H1 (cell line): ENCODE data around the gene CHN2. TPM values are rescaled to one million over a fixed set of nuclear protein-coding genes. Genes with fewer than 3 reads are reported as not detected.

Experiments
- CTCF ChIA-PET: fragments of 300-600 bp; sonication (Branson Sonifier 250); formaldehyde crosslinking; loops from one replicate; lab custom pipeline; 2021; ENCODE audit not compliant: partially characterized antibody; lab: Charles Lee
- POLR2A ChIA-PET: fragments of 300-600 bp; sonication (Branson Sonifier 250); formaldehyde crosslinking; loops from one replicate; lab custom pipeline; 2021; ENCODE audit warnings: inconsistent platforms; ENCODE audit not compliant: partially characterized antibody; lab: Charles Lee
- DNase-seq, 2 experiments: peaks; one replicate each; pipeline versions ENCODE4 v3.0.0 to v3.0.0-alpha.2; 2010 to 2022; ENCODE audit warnings: low spot score in 2 of 2, low read depth in 1 of 2, mixed read lengths in 1 of 2
- FAIRE-seq: peaks from 2 replicates; lab custom pipeline; 2011; peaks lifted over from hg19 to GRCh38; lab: Jason Lieb, UNC
- H2AFZ ChIP-seq: 2 replicates; pipeline ENCODE4 v1.8.1; 2012; ENCODE audit warnings: low read length, inconsistent platforms
- H2AK5ac ChIP-seq: 2 replicates; pipeline ENCODE4 v1.6.1; 2013; ENCODE audit warnings: low read depth, low read length
- H2BK120ac ChIP-seq: replicated peaks from 2 replicates; pipeline ENCODE3; 2013; ENCODE audit warnings: low read depth, low read length, inconsistent platforms
- H2BK12ac ChIP-seq: 2 replicates; pipeline ENCODE4 v1.6.1; 2013; ENCODE audit warnings: low read depth, low read length
- H2BK15ac ChIP-seq: 2 replicates; pipeline ENCODE4 v1.6.1; 2013; ENCODE audit warnings: low read length
- H2BK20ac ChIP-seq: 2 replicates; pipeline ENCODE4 v1.6.1; 2013; ENCODE audit warnings: low read length
- H2BK5ac ChIP-seq: 2 replicates; pipeline ENCODE4 v1.6.1; 2013; ENCODE audit warnings: low read depth, low read length
- H3K14ac ChIP-seq: 2 replicates; pipeline ENCODE4 v1.6.1; 2013; ENCODE audit warnings: inconsistent platforms; ENCODE audit not compliant: insufficient read length
- H3K18ac ChIP-seq: 2 replicates; pipeline ENCODE4 v1.6.1; 2013; ENCODE audit warnings: low read length; ENCODE audit errors: extremely low read depth
- H3K23ac ChIP-seq: 2 replicates; pipeline ENCODE4 v1.6.1; 2013; ENCODE audit warnings: inconsistent platforms; ENCODE audit not compliant: insufficient read length
- H3K23me2 ChIP-seq: 2 replicates; pipeline ENCODE4 v1.6.1; 2013; ENCODE audit warnings: low read depth, low read length
- H3K27ac ChIP-seq: 2 replicates; pipeline ENCODE4 v1.6.1; 2011; ENCODE audit warnings: low read depth, low read length, inconsistent platforms
- H3K27me3 ChIP-seq, 4 experiments: replicated peaks in 1 of 4; 1 replicate in 1 of 4; 2 replicates in 3 of 4; pipeline versions ENCODE4 v1.6.1 to v1.8.1; 2011 to 2013; ENCODE audit warnings: low read length in 3 of 4, mild to moderate bottlenecking in 3 of 4, inconsistent platforms in 2 of 4, mixed read lengths in 2 of 4, moderate library complexity in 1 of 4; ENCODE audit not compliant: control insufficient read depth in 3 of 4, insufficient read depth in 3 of 4; ENCODE audit errors: extremely low read depth in 1 of 4
- H3K36me3 ChIP-seq, 4 experiments: 2 replicates each; pipeline versions ENCODE4 v1.6.1 to v1.8.1; 2011 to 2013; ENCODE audit warnings: mild to moderate bottlenecking in 4 of 4, low read length in 3 of 4, moderate library complexity in 2 of 4, control low read depth in 1 of 4, inconsistent platforms in 1 of 4; ENCODE audit not compliant: insufficient read depth in 4 of 4, control insufficient read depth in 2 of 4
- H3K4ac ChIP-seq: replicated peaks from 2 replicates; pipeline ENCODE3; 2013; ENCODE audit warnings: low read length, low read depth, mixed read lengths, inconsistent platforms; ENCODE audit not compliant: insufficient read length
- H3K4me1 ChIP-seq, 4 experiments: replicated peaks in 1 of 4; 1 replicate in 1 of 4; 2 replicates in 3 of 4; pipeline versions ENCODE4 v1.6.1 to v1.8.1; 2011 to 2013; ENCODE audit warnings: low read length in 3 of 4, inconsistent platforms in 2 of 4, mixed read lengths in 1 of 4; ENCODE audit not compliant: insufficient read depth in 4 of 4, control insufficient read depth in 3 of 4
- H3K4me2 ChIP-seq, 2 experiments: 2 replicates each; pipeline versions ENCODE4 v1.6.1 to v1.8.1; 2011 to 2013; ENCODE audit warnings: low read depth in 2 of 2, low read length in 2 of 2, control low read depth in 1 of 2, inconsistent platforms in 1 of 2, mild to moderate bottlenecking in 1 of 2; ENCODE audit not compliant: insufficient read depth in 1 of 2
- H3K4me3 ChIP-seq, 4 experiments: fragments of 200-600, 300-600 bp in 1 of 4; sonication (generic), shearing (Covaris generic), sonication (Bioruptor Twin) in 1 of 4; 2 replicates each; pipeline versions ENCODE4 v1.5.1 to v1.8.1; 2011 to 2016; ENCODE audit warnings: low read length in 4 of 4, low read depth in 3 of 4, control low read depth in 2 of 4, inconsistent platforms in 2 of 4, mild to moderate bottlenecking in 2 of 4, mixed read lengths in 1 of 4, moderate library complexity in 1 of 4; ENCODE audit not compliant: insufficient read depth in 2 of 4; ENCODE audit errors: extremely low read depth in 1 of 4
- H3K56ac ChIP-seq: replicated peaks from 2 replicates; pipeline ENCODE3; 2013; ENCODE audit warnings: low read depth, mild to moderate bottlenecking, mixed read lengths, low read length, inconsistent platforms; ENCODE audit not compliant: insufficient read length
- H3K79me1 ChIP-seq: 2 replicates; pipeline ENCODE4 v1.6.1; 2013; ENCODE audit warnings: low read depth, low read length, control low read depth
- H3K79me2 ChIP-seq, 2 experiments: 2 replicates each; pipeline versions ENCODE4 v1.6.1 to v1.8.1; 2012 to 2013; ENCODE audit warnings: low read length in 2 of 2, mild to moderate bottlenecking in 2 of 2, inconsistent platforms in 1 of 2; ENCODE audit not compliant: insufficient read depth in 2 of 2, control insufficient read depth in 1 of 2
- H3K9ac ChIP-seq, 4 experiments: replicated peaks in 1 of 4; 1 replicate in 1 of 4; 2 replicates in 3 of 4; pipeline versions ENCODE4 v1.6.1 to v1.8.1; 2011 to 2013; ENCODE audit warnings: low read depth in 3 of 4, low read length in 3 of 4, control low read depth in 2 of 4, mild to moderate bottlenecking in 2 of 4, moderate library complexity in 2 of 4, inconsistent platforms in 1 of 4; ENCODE audit errors: extremely low read depth in 1 of 4
- H3K9me3 ChIP-seq, 2 experiments: 2 replicates each; pipeline versions ENCODE4 v1.6.1 to v1.8.1; 2012 to 2013; ENCODE audit warnings: mild to moderate bottlenecking in 2 of 2, moderate library complexity in 2 of 2, control low read depth in 1 of 2, inconsistent platforms in 1 of 2, low read depth in 1 of 2, low read length in 1 of 2, mixed read lengths in 1 of 2; ENCODE audit not compliant: insufficient read depth in 2 of 2
- H4K20me1 ChIP-seq, 2 experiments: replicated peaks in 1 of 2; 2 replicates each; pipeline versions ENCODE3 to v1.8.1; 2011 to 2013; ENCODE audit warnings: inconsistent platforms in 2 of 2, low read length in 2 of 2, mild to moderate bottlenecking in 1 of 2; ENCODE audit not compliant: insufficient read depth in 2 of 2, control insufficient read depth in 1 of 2
- H4K5ac ChIP-seq: 2 replicates; pipeline ENCODE4 v1.6.1; 2013; ENCODE audit warnings: low read length, low read depth, mixed read lengths, inconsistent platforms; ENCODE audit not compliant: insufficient read length
- H4K8ac ChIP-seq: 2 replicates; pipeline ENCODE4 v1.8.0; 2013; ENCODE audit warnings: mild to moderate bottlenecking, moderate library complexity, low read length, inconsistent platforms; ENCODE audit not compliant: insufficient read depth; ENCODE audit errors: extremely low read depth
- H4K91ac ChIP-seq: replicated peaks from 2 replicates; pipeline ENCODE3; 2013; ENCODE audit warnings: low read length, mixed read lengths, inconsistent platforms; ENCODE audit not compliant: insufficient read length
- CHD2 ChIP-seq: IDR thresholded peaks from 2 replicates; pipeline ENCODE4 v1.6.1; 2012; ENCODE audit warnings: low read length, improper control_type of control experiment
- CTCF ChIP-seq, 3 experiments: IDR thresholded peaks; 1 replicate in 2 of 3; 2 replicates in 1 of 3; pipeline versions ENCODE4 v1.5.1 to v1.6.1; 2011; ENCODE audit warnings: low read length in 3 of 3, mild to moderate bottlenecking in 3 of 3, inconsistent platforms in 2 of 3, low read depth in 1 of 3, moderate library complexity in 1 of 3; ENCODE audit not compliant: insufficient read depth in 1 of 3; ENCODE audit errors: control extremely low read depth in 1 of 3
- EGR1 ChIP-seq: IDR thresholded peaks from 2 replicates; pipeline ENCODE4 v1.6.1; 2011; ENCODE audit warnings: low read depth, low read length, borderline replicate concordance
- EP300 ChIP-seq, 2 experiments: IDR thresholded peaks; 1 replicate in 1 of 2; 2 replicates in 1 of 2; pipeline ENCODE4 v1.6.1; 2011 to 2012; ENCODE audit warnings: low read depth in 2 of 2, low read length in 2 of 2, mild to moderate bottlenecking in 2 of 2, borderline replicate concordance in 1 of 2, inconsistent platforms in 1 of 2, moderate library complexity in 1 of 2
- HDAC2 ChIP-seq, 2 experiments: fragments of 300-600 bp in 1 of 2; sonication (generic) in 1 of 2; IDR thresholded peaks; 2 replicates each; pipeline ENCODE4 v1.6.1; 2011 to 2012; ENCODE audit warnings: low read depth in 2 of 2, low read length in 2 of 2, mild to moderate bottlenecking in 2 of 2, moderate library complexity in 2 of 2, borderline replicate concordance in 1 of 2, inconsistent platforms in 1 of 2
- KDM4A ChIP-seq: IDR thresholded peaks from one replicate; pipeline ENCODE4 v1.7.1; 2012; ENCODE audit warnings: low read depth, mild to moderate bottlenecking, moderate library complexity, low read length, inconsistent platforms; ENCODE audit not compliant: severe bottlenecking
- SAP30 ChIP-seq: fragments of 300-600 bp; sonication (generic); IDR thresholded peaks from 2 replicates; pipeline ENCODE4 v1.7.1; 2012; ENCODE audit warnings: low read length, moderate library complexity, mild to moderate bottlenecking, inconsistent platforms; ENCODE audit not compliant: insufficient read depth, insufficient replicate concordance
- SIX5 ChIP-seq: IDR thresholded peaks from 2 replicates; pipeline ENCODE4 v1.6.1; 2011; ENCODE audit warnings: mild to moderate bottlenecking, low read depth, low read length
- SP1 ChIP-seq: IDR thresholded peaks from 2 replicates; pipeline ENCODE4 v1.6.1; 2011; ENCODE audit warnings: low read depth, low read length
- TEAD4 ChIP-seq: IDR thresholded peaks from 2 replicates; pipeline ENCODE4 v1.6.1; 2012; ENCODE audit warnings: low read depth, low read length, inconsistent platforms, mixed read lengths
- WGBS, 2 experiments: shearing (Covaris generic) in 1 of 2; methylation state at CpG; one replicate each; pipeline versions ENCODE4 v1.1.6 to v1.1.7; 2013 to 2015; ENCODE audit warnings: low lambda C conversion rate in 2 of 2, mixed read lengths in 2 of 2, inconsistent platforms in 1 of 2, low coverage in 1 of 2, missing lambda C conversion rate in 1 of 2; ENCODE audit not compliant: insufficient replicate concordance in 2 of 2, insufficient coverage in 1 of 2, insufficient read length in 1 of 2; ENCODE audit errors: extremely low coverage in 1 of 2, missing lambda C conversion rate in 1 of 2; 5-methylcytosine and 5-hydroxymethylcytosine counted together
- polyA plus RNA-seq, 7 experiments: library from polyadenylated mRNA; depleted of rRNA in 3 of 7; stranded (reverse) in 5 of 7; unstranded in 2 of 7; fragments of >200 nt in 5 of 7; fragments of 200-250 nt in 2 of 7; gene quantifications; 1 replicate in 5 of 7; 2 replicates in 1 of 7; 4 replicates in 1 of 7; pipeline versions ENCODE4 v1.2.1 to v1.2.3, GENCODE V29; 2011 to 2013; ENCODE audit warnings: missing spikeins in 2 of 7, mixed read lengths in 2 of 7
- total RNA-seq: library from RNA; stranded (reverse); fragmentation: NEBNext Ultra II Directional; extraction: Animal tissue kit (Norgen Biotek cat#: 25700); gene quantifications from 2 replicates; pipeline ENCODE4 v1.2.1, GENCODE V29; 2021

The CHN2 gene
- total and polyA plus RNA-seq, 2 of the 8 experiments (the other 6 are each of a cell fraction or from before 2014, with no cell fraction given) = 2.9 to 4.8 TPM

GRCh38 chr7:29354340-29354739 is 159.8 kb downstream of the CHN2 start:
- H2BK20ac ChIP-seq = no peak overlapping the region
- WGBS, 2 experiments = 87% methylated on average over 4 of the region's 4 CpGs; no CpG with 5 or more reads in 1 of the 2 experiments
- TF ChIP-seq CHD2 = no peak
- TF ChIP-seq EP300 (IDR thresholded peaks at IDR 0.05; ENCODE audit: borderline replicate concordance in 1 of 2, low read depth in 2 of 2, low read length in 2 of 2) = no peak
- no peak for TF ChIP-seq SP1
- no peak for TF ChIP-seq SIX5
- no peak for TF ChIP-seq KDM4A
- TF ChIP-seq HDAC2 (IDR thresholded peaks at IDR 0.05; ENCODE audit: borderline replicate concordance in 1 of 2, low read depth in 2 of 2, low read length in 2 of 2) = no peak
- TF ChIP-seq TEAD4 = no peak
- TF ChIP-seq CTCF (IDR thresholded peaks at IDR 0.05; ENCODE audit: control extremely low read depth in 1 of 3, insufficient read depth in 1 of 3, low read depth in 1 of 3, low read length in 3 of 3) = no peak
- no peak for TF ChIP-seq EGR1
- TF ChIP-seq SAP30 = no peak

More at GRCh38 chr7:29354340-29354739, 159.8 kb downstream of the CHN2 start:
- no peak overlapping the region for H3K18ac ChIP-seq
- H3K27me3 ChIP-seq = no peaks in the 10 kb centered on the region
- H3K79me2 ChIP-seq = no peaks in the 10 kb centered on the region
- POLR2A ChIA-PET = interaction anchor here (1.3 kb wide), 1 partner anchor 35 kb away, joined by 4 read pairs; no protein-coding TSS in a partner anchor
- no peaks in the 10 kb centered on the region for H3K36me3 ChIP-seq
- no peak overlapping the region for H3K9ac ChIP-seq
- no peaks in the 10 kb centered on the region for H3K4me1 ChIP-seq
- no peaks in the 10 kb centered on the region for H3K23me2 ChIP-seq
- H2AFZ ChIP-seq = no peak overlapping the region
- no peak overlapping the region for H2AK5ac ChIP-seq
- CTCF ChIA-PET = interaction anchor here (0.8 to 1.5 kb wide), 4 partner anchors 61 to 241 kb away, joined by 3 to 4 read pairs (median 3); no protein-coding TSS in a partner anchor
- H3K56ac ChIP-seq = no peak overlapping the region
- H2BK120ac ChIP-seq = no peak overlapping the region
- DNase-seq = no peak
- no peak overlapping the region for H3K23ac ChIP-seq
- H2BK12ac ChIP-seq = no peak overlapping the region
- H3K4me2 ChIP-seq = no peak overlapping the region
- H3K4ac ChIP-seq = no peak overlapping the region
- no peak overlapping the region for H4K5ac ChIP-seq
- H4K91ac ChIP-seq = no peak overlapping the region
- H3K9me3 ChIP-seq = no peaks in the 10 kb centered on the region
- no peak for FAIRE-seq
- no peak overlapping the region for H2BK5ac ChIP-seq
- no peak overlapping the region for H3K4me3 ChIP-seq
- no peaks in the 10 kb centered on the region for H4K20me1 ChIP-seq
- H2BK15ac ChIP-seq = no peak overlapping the region
- H3K14ac ChIP-seq = no peak overlapping the region
- no peak overlapping the region for H3K27ac ChIP-seq
- no peak overlapping the region for H4K8ac ChIP-seq
- no peaks in the 10 kb centered on the region for H3K79me1 ChIP-seq
